ENCODE data around the gene CAPN9.

- TF ChIP-seq CTCF (IDR thresholded peaks at IDR 0.05): no peak
- no peak for TF ChIP-seq POLR2A (IDR thresholded peaks at IDR 0.05)
Observed at GRCh38 chr1:230808281-230808872, 61.2 kb downstream of the CAPN9 start.

All from tibial nerve (tissue), 3 donors.